Bronchial epithelial cell (primary cell): ENCODE measurements around the gene NDUFA8. TPM values are rescaled to one million over a fixed set of nuclear protein-coding genes. Genes with fewer than 3 reads are reported as not detected.

Experiments used
- DNase-seq: peaks from one replicate; pipeline ENCODE4 v3.0.0-alpha.2; 2010; ENCODE audit warnings: low read depth
- FAIRE-seq: peaks from 2 replicates; lab custom pipeline; 2011; peaks lifted over from hg19 to GRCh38; lab: Jason Lieb, UNC
- H3K27me3 ChIP-seq: 2 replicates; pipeline ENCODE4 v1.5.1; 2011; ENCODE audit warnings: low read length; ENCODE audit not compliant: control insufficient read depth, insufficient read depth
- H3K36me3 ChIP-seq: 2 replicates; pipeline ENCODE4 v1.5.1; 2011; ENCODE audit warnings: low read length; ENCODE audit not compliant: control insufficient read depth, insufficient read depth
- H3K4me3 ChIP-seq: 2 replicates; pipeline ENCODE4 v1.5.1; 2011; ENCODE audit warnings: mild to moderate bottlenecking, low read depth, low read length, control low read depth
- total RNA-seq: library from RNA; depleted of rRNA; stranded (reverse); fragments of >200 nt; gene quantifications from 2 replicates; pipeline ENCODE4 v1.2.1, GENCODE V29; 2014
- TF ChIP-seq, protein P1 (sequence below): IDR thresholded peaks from 2 replicates; pipeline ENCODE4 v1.5.1; 2011; ENCODE audit warnings: mild to moderate bottlenecking, moderate library complexity, low read length, control low read depth, inconsistent platforms; ENCODE audit not compliant: insufficient read depth, severe bottlenecking

Gene NDUFA8
- total RNA-seq, 1 donor from 2014 or later: 34.2 TPM

DNA sequence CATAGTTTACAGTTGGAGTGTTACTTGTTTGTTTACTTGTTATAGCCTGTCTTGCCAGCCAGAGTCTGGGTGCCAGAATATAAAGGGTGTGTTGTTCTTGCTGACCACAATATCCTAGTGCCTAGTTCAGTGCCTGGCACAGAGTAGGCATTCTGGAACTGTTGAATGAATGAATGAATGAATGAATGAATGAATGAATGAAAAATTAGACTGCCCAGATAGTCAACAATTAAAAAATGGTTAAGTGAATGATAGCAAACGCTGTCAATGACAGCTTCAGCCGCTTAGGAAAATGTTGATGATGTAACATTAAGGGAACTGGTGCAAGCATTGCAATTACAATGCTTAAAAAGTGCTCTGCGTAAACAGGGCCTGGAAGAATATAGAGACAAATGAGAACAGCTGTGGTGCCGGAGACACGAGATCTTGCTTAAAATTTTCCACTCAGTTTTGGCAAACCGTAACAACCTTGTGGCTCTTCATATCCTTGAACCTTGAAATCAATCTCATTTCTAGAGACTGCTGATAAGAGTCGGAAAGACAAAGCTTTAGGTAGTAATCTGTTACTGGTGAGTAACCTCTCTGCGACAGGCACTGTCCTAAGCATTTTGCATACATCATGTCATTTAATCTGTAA is 61.8 kb downstream of the NDUFA8 start:
- Histone ChIP-seq H3K36me3 (no peaks in the 10 kb centered on the region), H3K4me3 (no peak overlapping the region), H3K27me3 (no peaks in the 10 kb centered on the region)
- DNase-seq: no peak
- FAIRE-seq: no peak
- TF ChIP-seq, protein P1, sequence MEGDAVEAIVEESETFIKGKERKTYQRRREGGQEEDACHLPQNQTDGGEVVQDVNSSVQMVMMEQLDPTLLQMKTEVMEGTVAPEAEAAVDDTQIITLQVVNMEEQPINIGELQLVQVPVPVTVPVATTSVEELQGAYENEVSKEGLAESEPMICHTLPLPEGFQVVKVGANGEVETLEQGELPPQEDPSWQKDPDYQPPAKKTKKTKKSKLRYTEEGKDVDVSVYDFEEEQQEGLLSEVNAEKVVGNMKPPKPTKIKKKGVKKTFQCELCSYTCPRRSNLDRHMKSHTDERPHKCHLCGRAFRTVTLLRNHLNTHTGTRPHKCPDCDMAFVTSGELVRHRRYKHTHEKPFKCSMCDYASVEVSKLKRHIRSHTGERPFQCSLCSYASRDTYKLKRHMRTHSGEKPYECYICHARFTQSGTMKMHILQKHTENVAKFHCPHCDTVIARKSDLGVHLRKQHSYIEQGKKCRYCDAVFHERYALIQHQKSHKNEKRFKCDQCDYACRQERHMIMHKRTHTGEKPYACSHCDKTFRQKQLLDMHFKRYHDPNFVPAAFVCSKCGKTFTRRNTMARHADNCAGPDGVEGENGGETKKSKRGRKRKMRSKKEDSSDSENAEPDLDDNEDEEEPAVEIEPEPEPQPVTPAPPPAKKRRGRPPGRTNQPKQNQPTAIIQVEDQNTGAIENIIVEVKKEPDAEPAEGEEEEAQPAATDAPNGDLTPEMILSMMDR: no peak

- Histone ChIP-seq H3K36me3 (no peaks in the 10 kb centered on the region), H3K4me3 (no peak overlapping the region), H3K27me3 (no peaks in the 10 kb centered on the region)
- TF ChIP-seq, protein P1: no peak
- FAIRE-seq: no peak
- no peak for DNase-seq
These were observed 62.8 kb downstream of the NDUFA8 start for GRCh38 chr9:122096620-122097415.

DNA sequence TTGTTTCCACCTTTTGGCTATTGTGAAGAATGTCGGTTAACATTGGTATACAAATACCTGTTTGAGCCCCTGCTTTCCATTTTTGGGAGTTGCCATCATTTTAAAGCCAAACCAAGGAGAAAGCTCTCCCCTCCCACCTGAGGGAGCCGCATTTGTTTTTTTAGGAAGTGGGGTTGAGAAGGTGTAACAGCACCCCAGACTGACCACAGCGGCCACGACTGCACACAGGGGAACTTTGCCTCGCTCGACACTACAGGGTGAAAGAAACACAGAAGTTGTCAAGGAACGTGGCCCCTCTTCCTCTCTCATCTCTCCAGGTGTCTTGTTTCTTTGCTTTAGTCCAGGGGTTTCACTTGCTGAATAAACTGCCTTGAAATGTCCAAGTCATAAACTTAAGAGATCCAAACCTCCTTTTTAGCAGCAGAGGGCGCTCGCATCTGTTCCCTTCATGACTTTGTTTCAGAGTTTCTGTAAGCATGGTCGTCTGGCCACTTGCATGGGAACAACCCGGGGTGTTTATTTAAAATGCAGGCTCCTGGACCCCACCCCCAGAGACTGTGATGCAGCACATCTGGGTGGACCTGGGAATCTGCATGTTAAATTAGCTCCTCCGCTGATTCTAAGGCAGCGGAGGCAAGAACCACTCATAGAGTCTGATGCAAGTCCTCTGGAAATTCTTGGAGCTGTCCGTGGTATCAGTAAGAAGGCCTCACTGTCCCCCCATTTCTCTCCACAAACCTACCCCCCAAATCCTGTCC is 64.4 kb downstream of the NDUFA8 start:
- no peak for FAIRE-seq
- no peak overlapping the region for H3K4me3 ChIP-seq
- DNase-seq: peak; percentile 55
- H3K27me3 ChIP-seq: no peaks in the 10 kb centered on the region
- H3K36me3 ChIP-seq: no peaks in the 10 kb centered on the region
- TF ChIP-seq, protein P1: peak; percentile 77

Other genes with a start within 250 kb of the NDUFA8 start
- gene TTLL11, start 66.5 kb downstream of the NDUFA8 start, total RNA-seq: 1.8 and 2.3 TPM in 2 replicates
- gene MORN5, start 129 bp upstream of the NDUFA8 start, total RNA-seq: not detected in 2 replicates
- 0.13 and 0.26 TPM in 2 replicates for gene LHX6, start 69.2 kb upstream of the NDUFA8 start, total RNA-seq
- gene RBM18, start 105.1 kb upstream of the NDUFA8 start, total RNA-seq: 8.4 and 9.5 TPM in 2 replicates
- 30.7 and 52.7 TPM in 2 replicates for gene MRRF, start 105.1 kb upstream of the NDUFA8 start, total RNA-seq
- gene PTGS1, start 211.2 kb upstream of the NDUFA8 start, total RNA-seq: 0.77 and 1.3 TPM in 2 replicates